ENCODE measurements around the gene ANKRD44. TPM values are rescaled to one million over a fixed set of nuclear protein-coding genes. Genes with fewer than 3 reads are reported as not detected.

Gene ANKRD44
- total RNA-seq, 1 donor from 2014 or later = 11.2 TPM

- no peak for DNase-seq (ENCODE audit: low read depth, low spot score)
- no peak for TF ChIP-seq CTCF (conservative IDR thresholded peaks at IDR 0.05)
- H3K27ac Mint-ChIP-seq (ENCODE audit: unreplicated experiment) = no peak overlapping the region
- H3K4me3 Mint-ChIP-seq = peak overlapping the region; percentile 95
- no peaks in the 10 kb centered on the region for H3K9me3 Mint-ChIP-seq
- no peaks in the 10 kb centered on the region for H3K36me3 Mint-ChIP-seq (ENCODE audit: low read depth)
- peaks cover 46% of the 10 kb centered on the region for H3K27me3 Mint-ChIP-seq (ENCODE audit: low read depth)
- peaks cover 39% of the 10 kb centered on the region for H3K4me1 Mint-ChIP-seq
Observed at GRCh38 chr2:197308996-197309690, 1.4 kb downstream of the ANKRD44 start.

- H3K4me3 Mint-ChIP-seq = peak overlapping the region; percentile 95
- no peaks in the 10 kb centered on the region for H3K9me3 Mint-ChIP-seq
- DNase-seq (ENCODE audit: low read depth, low spot score) = no peak
- TF ChIP-seq CTCF (conservative IDR thresholded peaks at IDR 0.05) = no peak
- no peak overlapping the region for H3K27ac Mint-ChIP-seq (ENCODE audit: unreplicated experiment)
- peaks cover 45% of the 10 kb centered on the region for H3K27me3 Mint-ChIP-seq (ENCODE audit: low read depth)
- no peaks in the 10 kb centered on the region for H3K36me3 Mint-ChIP-seq (ENCODE audit: low read depth)
- H3K4me1 Mint-ChIP-seq = peaks cover 39% of the 10 kb centered on the region
Observed at GRCh38 chr2:197308585-197308984, 2.0 kb downstream of the ANKRD44 start.

GRCh38 chr2:197307933-197308521 is 2.6 kb downstream of the ANKRD44 start:
- peaks cover 43% of the 10 kb centered on the region for H3K27me3 Mint-ChIP-seq (ENCODE audit: low read depth)
- H3K9me3 Mint-ChIP-seq = no peaks in the 10 kb centered on the region
- peak overlapping the region; percentile 95 for H3K4me3 Mint-ChIP-seq
- no peak for TF ChIP-seq CTCF (conservative IDR thresholded peaks at IDR 0.05)
- peaks cover 39% of the 10 kb centered on the region for H3K4me1 Mint-ChIP-seq
- H3K27ac Mint-ChIP-seq (ENCODE audit: unreplicated experiment) = no peak overlapping the region
- no peaks in the 10 kb centered on the region for H3K36me3 Mint-ChIP-seq (ENCODE audit: low read depth)
- no peak for DNase-seq (ENCODE audit: low read depth, low spot score)

GRCh38 chr2:197307236-197307932 is 3.2 kb downstream of the ANKRD44 start:
- peaks cover 37% of the 10 kb centered on the region for H3K27me3 Mint-ChIP-seq (ENCODE audit: low read depth)
- peak overlapping the region; percentile 95 for H3K4me3 Mint-ChIP-seq
- H3K4me1 Mint-ChIP-seq = peaks cover 39% of the 10 kb centered on the region
- H3K27ac Mint-ChIP-seq (ENCODE audit: unreplicated experiment) = no peak overlapping the region
- H3K36me3 Mint-ChIP-seq (ENCODE audit: low read depth) = no peaks in the 10 kb centered on the region
- no peak for TF ChIP-seq CTCF (conservative IDR thresholded peaks at IDR 0.05)
- H3K9me3 Mint-ChIP-seq = no peaks in the 10 kb centered on the region
- no peak for DNase-seq (ENCODE audit: low read depth, low spot score)

- Mint-ChIP-seq H3K4me3 (peak overlapping the region; percentile 66), H3K4me1 (peaks cover 40% of the 10 kb centered on the region), H3K36me3 (ENCODE audit: low read depth) (no peaks in the 10 kb centered on the region), H3K27me3 (ENCODE audit: low read depth) (peaks cover 30% of the 10 kb centered on the region), H3K27ac (ENCODE audit: unreplicated experiment) (no peak overlapping the region), H3K9me3 (no peaks in the 10 kb centered on the region)
- DNase-seq (ENCODE audit: low read depth, low spot score) = no peak
- no peak for TF ChIP-seq CTCF (conservative IDR thresholded peaks at IDR 0.05)
Observed at GRCh38 chr2:197306696-197307040, 3.9 kb downstream of the ANKRD44 start.

Data from neural crest cell (in vitro differentiated cells).